HG03457 (cell line): ENCODE measurements around the gene KIF1A.

ENCODE experiments used
- ATAC-seq: cut with Tn5 transposase; IDR thresholded peaks from one replicate; pipeline ENCODE4 v1.9.1; 2021; ENCODE audit warnings: moderate number of reproducible peaks; ENCODE audit not compliant: unreplicated experiment

KIF1A gene

GRCh38 chr2:240819126-240819857 is 727 bp downstream of the KIF1A start:
- no peak for ATAC-seq

- no peak for ATAC-seq
Observed at GRCh38 chr2:240818293-240819125, 1.5 kb downstream of the KIF1A start.

- no peak for ATAC-seq
Observed at GRCh38 chr2:240817496-240818292, 2.3 kb downstream of the KIF1A start.

GRCh38 chr2:240816584-240817495 is 3.2 kb downstream of the KIF1A start:
- no peak for ATAC-seq

GRCh38 chr2:240815761-240816583 is 4.0 kb downstream of the KIF1A start:
- no peak for ATAC-seq

- ATAC-seq: no peak
Observed at GRCh38 chr2:240814946-240815760, 4.9 kb downstream of the KIF1A start.

GRCh38 chr2:240814280-240814679 is 5.7 kb downstream of the KIF1A start:
- ATAC-seq: no peak

- ATAC-seq: no peak
Observed at GRCh38 chr2:240813231-240813921, 6.6 kb downstream of the KIF1A start.

GRCh38 chr2:240812721-240813120 is 7.3 kb downstream of the KIF1A start:
- no peak for ATAC-seq

- ATAC-seq: no peak
Observed at GRCh38 chr2:240812301-240812680, 7.7 kb downstream of the KIF1A start.

GRCh38 chr2:240811346-240812300 is 8.4 kb downstream of the KIF1A start:
- ATAC-seq: no peak

GRCh38 chr2:240810621-240811020 is 9.4 kb downstream of the KIF1A start:
- no peak for ATAC-seq

GRCh38 chr2:240810199-240810598 is 9.8 kb downstream of the KIF1A start:
- no peak for ATAC-seq

- ATAC-seq: no peak
Observed at GRCh38 chr2:240809276-240809675, 10.7 kb downstream of the KIF1A start.

GRCh38 chr2:240806459-240806858 is 13.6 kb downstream of the KIF1A start:
- ATAC-seq: no peak

- no peak for ATAC-seq
Observed at GRCh38 chr2:240806006-240806405, 14.0 kb downstream of the KIF1A start.

GRCh38 chr2:240803191-240803590 is 16.8 kb downstream of the KIF1A start:
- ATAC-seq: no peak
